ENCODE data around the gene TEX10. TPM values are rescaled to one million over a fixed set of nuclear protein-coding genes. Genes with fewer than 3 reads are reported as not detected.

TEX10 gene
- total RNA-seq, 1 experiment from 2014 or later: 31.1 TPM

GRCh38 chr9:100294806-100295205 is 57.9 kb downstream of the TEX10 start:
- Histone ChIP-seq H3K9me3 (no peaks in the 10 kb centered on the region), H3K36me3 (ENCODE audit: control insufficient read depth, insufficient read depth, low read length) (peaks cover 3% of the 10 kb centered on the region; the same call in 1 of the 2 replicates), H3K4me1 (peaks cover 11% of the 10 kb centered on the region; the same call in 1 of the 2 replicates), H3K27me3 (replicated peaks; ENCODE audit: control insufficient read depth, insufficient read depth, low read length) (no peaks in the 10 kb centered on the region), H3K4me3 (ENCODE audit: low read depth, low read length) (no peak overlapping the region)
- H3K27me3 Mint-ChIP-seq (ENCODE audit: insufficient read depth, unreplicated experiment): no peaks in the 10 kb centered on the region
- TF ChIP-seq, protein P1, sequence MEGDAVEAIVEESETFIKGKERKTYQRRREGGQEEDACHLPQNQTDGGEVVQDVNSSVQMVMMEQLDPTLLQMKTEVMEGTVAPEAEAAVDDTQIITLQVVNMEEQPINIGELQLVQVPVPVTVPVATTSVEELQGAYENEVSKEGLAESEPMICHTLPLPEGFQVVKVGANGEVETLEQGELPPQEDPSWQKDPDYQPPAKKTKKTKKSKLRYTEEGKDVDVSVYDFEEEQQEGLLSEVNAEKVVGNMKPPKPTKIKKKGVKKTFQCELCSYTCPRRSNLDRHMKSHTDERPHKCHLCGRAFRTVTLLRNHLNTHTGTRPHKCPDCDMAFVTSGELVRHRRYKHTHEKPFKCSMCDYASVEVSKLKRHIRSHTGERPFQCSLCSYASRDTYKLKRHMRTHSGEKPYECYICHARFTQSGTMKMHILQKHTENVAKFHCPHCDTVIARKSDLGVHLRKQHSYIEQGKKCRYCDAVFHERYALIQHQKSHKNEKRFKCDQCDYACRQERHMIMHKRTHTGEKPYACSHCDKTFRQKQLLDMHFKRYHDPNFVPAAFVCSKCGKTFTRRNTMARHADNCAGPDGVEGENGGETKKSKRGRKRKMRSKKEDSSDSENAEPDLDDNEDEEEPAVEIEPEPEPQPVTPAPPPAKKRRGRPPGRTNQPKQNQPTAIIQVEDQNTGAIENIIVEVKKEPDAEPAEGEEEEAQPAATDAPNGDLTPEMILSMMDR (IDR thresholded peaks at IDR 0.05; ENCODE audit: insufficient read depth in 1 of 2, low read depth in 1 of 2, low read length in 1 of 2, severe bottlenecking in 1 of 2, unreplicated experiment in 1 of 2): no peak
- DNase-seq: no peak
- intact Hi-C loops (cut with micrococcal nuclease; ENCODE audit: unreplicated experiment): no loop called here
- peaks cover 69% of the 10 kb centered on the region for H3K36me3 Mint-ChIP-seq (ENCODE audit: insufficient read depth, unreplicated experiment)
- CTCF ChIA-PET: no interaction called here
- BruUV-seq (replicated peaks): no TSS peak
- H3K4me1 Mint-ChIP-seq (ENCODE audit: low read depth, unreplicated experiment): no peaks in the 10 kb centered on the region
- H3K9me3 Mint-ChIP-seq (ENCODE audit: unreplicated experiment): peaks cover under 1% of the 10 kb centered on the region
- H3K4me3 Mint-ChIP-seq (ENCODE audit: unreplicated experiment): no peak overlapping the region
- H3K27ac Mint-ChIP-seq (ENCODE audit: unreplicated experiment): no peak overlapping the region
- POLR2A ChIA-PET: no interaction called here

- DNase-seq: no peak
- ChIA-PET CTCF (no interaction called here), POLR2A (no interaction called here)
- Mint-ChIP-seq H3K27ac (ENCODE audit: unreplicated experiment) (no peak overlapping the region), H3K4me3 (ENCODE audit: unreplicated experiment) (no peak overlapping the region), H3K36me3 (ENCODE audit: insufficient read depth, unreplicated experiment) (peaks cover 69% of the 10 kb centered on the region), H3K4me1 (ENCODE audit: low read depth, unreplicated experiment) (no peaks in the 10 kb centered on the region), H3K9me3 (ENCODE audit: unreplicated experiment) (peaks cover 5% of the 10 kb centered on the region), H3K27me3 (ENCODE audit: insufficient read depth, unreplicated experiment) (no peaks in the 10 kb centered on the region)
- peaks cover 3% of the 10 kb centered on the region; the same call in 1 of the 2 replicates for H3K36me3 ChIP-seq (ENCODE audit: control insufficient read depth, insufficient read depth, low read length)
- H3K27me3 ChIP-seq (replicated peaks; ENCODE audit: control insufficient read depth, insufficient read depth, low read length): no peaks in the 10 kb centered on the region
- TF ChIP-seq, protein P1 (IDR thresholded peaks at IDR 0.05; ENCODE audit: insufficient read depth in 1 of 2, low read depth in 1 of 2, low read length in 1 of 2, severe bottlenecking in 1 of 2, unreplicated experiment in 1 of 2): no peak
- no peaks in the 10 kb centered on the region for H3K9me3 ChIP-seq
- intact Hi-C loops (cut with micrococcal nuclease; ENCODE audit: unreplicated experiment): no loop called here
- no TSS peak for BruUV-seq (replicated peaks)
- no peak overlapping the region for H3K4me3 ChIP-seq (ENCODE audit: low read depth, low read length)
- peaks cover 11% of the 10 kb centered on the region; the same call in 1 of the 2 replicates for H3K4me1 ChIP-seq
These were observed 58.4 kb downstream of the TEX10 start for GRCh38 chr9:100294341-100294740.

DNA sequence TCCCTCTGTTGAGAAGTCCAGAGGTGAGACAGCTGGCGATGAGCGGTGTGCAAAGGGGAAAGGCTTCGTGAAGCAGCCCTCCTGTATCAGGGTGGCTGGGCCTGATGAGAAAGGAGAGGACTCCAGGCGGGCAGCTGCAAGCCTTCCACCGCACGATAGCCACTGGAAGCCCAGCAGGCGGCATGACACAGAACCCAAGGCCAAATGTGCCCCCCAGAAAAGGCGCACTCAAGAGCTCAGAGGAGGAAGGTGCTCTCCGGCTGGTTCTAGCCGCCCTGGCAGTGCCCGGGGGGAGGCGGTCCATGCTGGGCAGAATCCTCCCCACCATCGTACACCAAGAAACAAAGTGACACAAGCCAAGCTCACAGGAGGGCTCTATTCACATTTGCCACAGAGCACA is 60.3 kb downstream of the TEX10 start:
- H3K4me1 ChIP-seq: peaks cover 1% of the 10 kb centered on the region; the same call in 1 of the 2 replicates
- no peak for DNase-seq
- H3K27me3 Mint-ChIP-seq (ENCODE audit: insufficient read depth, unreplicated experiment): no peaks in the 10 kb centered on the region
- no peak overlapping the region for H3K27ac Mint-ChIP-seq (ENCODE audit: unreplicated experiment)
- H3K9me3 ChIP-seq: no peaks in the 10 kb centered on the region
- H3K9me3 Mint-ChIP-seq (ENCODE audit: unreplicated experiment): peaks cover 13% of the 10 kb centered on the region
- H3K4me3 Mint-ChIP-seq (ENCODE audit: unreplicated experiment): no peak overlapping the region
- no TSS peak for BruUV-seq (replicated peaks)
- CTCF ChIA-PET: no interaction called here
- H3K36me3 ChIP-seq (ENCODE audit: control insufficient read depth, insufficient read depth, low read length): peaks cover 5% of the 10 kb centered on the region
- TF ChIP-seq, protein P1 (IDR thresholded peaks at IDR 0.05; ENCODE audit: insufficient read depth in 1 of 2, low read depth in 1 of 2, low read length in 1 of 2, severe bottlenecking in 1 of 2, unreplicated experiment in 1 of 2): no peak
- intact Hi-C loops (cut with micrococcal nuclease; ENCODE audit: unreplicated experiment): no loop called here
- H3K36me3 Mint-ChIP-seq (ENCODE audit: insufficient read depth, unreplicated experiment): peaks cover 75% of the 10 kb centered on the region
- no peak overlapping the region for H3K4me3 ChIP-seq (ENCODE audit: low read depth, low read length)
- no peaks in the 10 kb centered on the region for H3K4me1 Mint-ChIP-seq (ENCODE audit: low read depth, unreplicated experiment)
- POLR2A ChIA-PET: no interaction called here
- H3K27me3 ChIP-seq (replicated peaks; ENCODE audit: control insufficient read depth, insufficient read depth, low read length): no peaks in the 10 kb centered on the region

Data from Caco-2 (cell line).